Smooth muscle cell (in vitro differentiated cells): ENCODE data around the gene KRIT1. TPM values are rescaled to one million over a fixed set of nuclear protein-coding genes. Genes with fewer than 3 reads are reported as not detected.
A peak's percentile ranks its signal among the peaks of the same experiment; 100 is the strongest.

Experiments used
- DNase-seq: peaks from one replicate; lab custom pipeline; 2025; ENCODE audit not compliant: unreplicated experiment; lab: John Stamatoyannopoulos, UW
- H2AFZ ChIP-seq: fragments of 200-600 bp; sonication (generic); 2 replicates; pipeline ENCODE4 v1.6.0; 2016; ENCODE audit warnings: antibody characterized with exemption, low read depth, mild to moderate bottlenecking
- H3F3A ChIP-seq: fragments of 200-600 bp; sonication (generic); 2 replicates; pipeline ENCODE4 v1.6.0; 2017; ENCODE audit warnings: antibody characterized with exemption, low read depth
- H3K27ac ChIP-seq: fragments of 200-600 bp; sonication (generic); 2 replicates; pipeline ENCODE4 v1.5.1; 2016; ENCODE audit warnings: low read depth, mild to moderate bottlenecking
- H3K27me3 ChIP-seq: fragments of 200-600 bp; sonication (generic); 2 replicates; pipeline ENCODE4 v1.6.1; 2016; ENCODE audit warnings: low read depth, mild to moderate bottlenecking
- H3K36me3 ChIP-seq: fragments of 200-600 bp; sonication (generic); 2 replicates; pipeline ENCODE4 v1.5.1; 2016; ENCODE audit warnings: low read depth
- H3K4me1 ChIP-seq: fragments of 200-600 bp; sonication (generic); 2 replicates; pipeline ENCODE4 v1.5.1; 2016; ENCODE audit warnings: low read depth
- H3K4me2 ChIP-seq: fragments of 200-600 bp; sonication (generic); 2 replicates; pipeline ENCODE4 v1.6.0; 2016; ENCODE audit warnings: mild to moderate bottlenecking
- H3K4me3 ChIP-seq: fragments of 200-600 bp; sonication (generic); 2 replicates; pipeline ENCODE4 v1.5.1; 2016; ENCODE audit warnings: mild to moderate bottlenecking
- H3K79me2 ChIP-seq: fragments of 200-600 bp; sonication (generic); 2 replicates; pipeline ENCODE4 v1.6.0; 2016; ENCODE audit warnings: low read depth, mild to moderate bottlenecking
- H3K9ac ChIP-seq: fragments of 200-600 bp; sonication (generic); 2 replicates; pipeline ENCODE4 v1.6.0; 2016; ENCODE audit warnings: low read depth
- H3K9me3 ChIP-seq: fragments of 200-600 bp; sonication (generic); replicated peaks from 2 replicates; pipeline ENCODE4 v1.5.1; 2016; ENCODE audit warnings: low read depth
- H4K20me1 ChIP-seq: fragments of 200-600 bp; sonication (generic); 2 replicates; pipeline ENCODE4 v1.6.0; 2016; ENCODE audit warnings: low read depth
- WGBS: methylation state at CpG from one replicate; pipeline ENCODE4 v1.1.7; 2016; ENCODE audit warnings: low lambda C conversion rate; 5-methylcytosine and 5-hydroxymethylcytosine counted together
- polyA plus RNA-seq: library from polyadenylated mRNA; unstranded; fragments of >200 nt; fragmentation: Nextera tagmentation; extraction: Ambion mirVana; gene quantifications from 2 replicates; pipeline ENCODE4 v1.2.1, GENCODE V29; 2016
- total RNA-seq: library from RNA; depleted of rRNA; stranded (reverse); fragments of >200 nt; gene quantifications from 2 replicates; pipeline ENCODE4 v1.2.3, GENCODE V29; 2014
- TF ChIP-seq, protein P1 (sequence below): fragments of 200-600 bp; sonication (generic); IDR thresholded peaks from 2 replicates; pipeline ENCODE4 v1.5.1; 2017; ENCODE audit warnings: borderline replicate concordance, mild to moderate bottlenecking, antibody characterized with exemption; ENCODE audit not compliant: insufficient read depth, poor library complexity, severe bottlenecking

KRIT1 gene
- total and polyA plus RNA-seq, 2 experiments from 2014 or later, result 14.9 to 34.4 TPM

DNA sequence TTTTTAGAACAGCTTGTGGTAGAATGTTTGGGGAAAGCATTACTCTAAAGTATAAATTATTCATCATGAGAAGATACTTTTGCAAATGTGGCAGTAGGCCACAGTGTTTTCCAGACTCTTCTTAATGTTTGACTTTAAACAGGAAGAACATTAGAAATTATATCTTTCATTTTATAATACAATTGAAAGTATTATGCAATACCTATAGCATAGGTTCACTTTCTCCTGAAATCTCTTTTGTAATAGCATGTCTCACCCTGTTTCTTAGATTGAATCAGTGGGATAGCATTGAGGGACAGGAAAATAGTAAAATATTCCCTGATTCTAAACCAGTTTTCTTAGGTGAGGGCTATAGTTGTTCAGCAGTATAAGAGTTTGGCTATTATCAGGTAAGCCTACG is 23.2 kb upstream of the KRIT1 start:
- WGBS, result 94% methylated on average over 1 of the region's 1 CpG
- H2AFZ ChIP-seq, result no peak overlapping the region
- H3K9ac ChIP-seq, result no peak overlapping the region
- no peaks in the 10 kb centered on the region for H3F3A ChIP-seq
- no peaks in the 10 kb centered on the region for H3K27me3 ChIP-seq
- no peak overlapping the region for H3K4me2 ChIP-seq
- TF ChIP-seq, protein P1, sequence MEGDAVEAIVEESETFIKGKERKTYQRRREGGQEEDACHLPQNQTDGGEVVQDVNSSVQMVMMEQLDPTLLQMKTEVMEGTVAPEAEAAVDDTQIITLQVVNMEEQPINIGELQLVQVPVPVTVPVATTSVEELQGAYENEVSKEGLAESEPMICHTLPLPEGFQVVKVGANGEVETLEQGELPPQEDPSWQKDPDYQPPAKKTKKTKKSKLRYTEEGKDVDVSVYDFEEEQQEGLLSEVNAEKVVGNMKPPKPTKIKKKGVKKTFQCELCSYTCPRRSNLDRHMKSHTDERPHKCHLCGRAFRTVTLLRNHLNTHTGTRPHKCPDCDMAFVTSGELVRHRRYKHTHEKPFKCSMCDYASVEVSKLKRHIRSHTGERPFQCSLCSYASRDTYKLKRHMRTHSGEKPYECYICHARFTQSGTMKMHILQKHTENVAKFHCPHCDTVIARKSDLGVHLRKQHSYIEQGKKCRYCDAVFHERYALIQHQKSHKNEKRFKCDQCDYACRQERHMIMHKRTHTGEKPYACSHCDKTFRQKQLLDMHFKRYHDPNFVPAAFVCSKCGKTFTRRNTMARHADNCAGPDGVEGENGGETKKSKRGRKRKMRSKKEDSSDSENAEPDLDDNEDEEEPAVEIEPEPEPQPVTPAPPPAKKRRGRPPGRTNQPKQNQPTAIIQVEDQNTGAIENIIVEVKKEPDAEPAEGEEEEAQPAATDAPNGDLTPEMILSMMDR, result no peak
- DNase-seq, result no peak
- H3K36me3 ChIP-seq, result no peaks in the 10 kb centered on the region
- H4K20me1 ChIP-seq, result peaks cover 99% of the 10 kb centered on the region
- no peaks in the 10 kb centered on the region for H3K4me1 ChIP-seq
- H3K9me3 ChIP-seq, result no peaks in the 10 kb centered on the region
- H3K4me3 ChIP-seq, result no peak overlapping the region
- H3K79me2 ChIP-seq, result peaks cover 93% of the 10 kb centered on the region
- no peak overlapping the region for H3K27ac ChIP-seq

DNA sequence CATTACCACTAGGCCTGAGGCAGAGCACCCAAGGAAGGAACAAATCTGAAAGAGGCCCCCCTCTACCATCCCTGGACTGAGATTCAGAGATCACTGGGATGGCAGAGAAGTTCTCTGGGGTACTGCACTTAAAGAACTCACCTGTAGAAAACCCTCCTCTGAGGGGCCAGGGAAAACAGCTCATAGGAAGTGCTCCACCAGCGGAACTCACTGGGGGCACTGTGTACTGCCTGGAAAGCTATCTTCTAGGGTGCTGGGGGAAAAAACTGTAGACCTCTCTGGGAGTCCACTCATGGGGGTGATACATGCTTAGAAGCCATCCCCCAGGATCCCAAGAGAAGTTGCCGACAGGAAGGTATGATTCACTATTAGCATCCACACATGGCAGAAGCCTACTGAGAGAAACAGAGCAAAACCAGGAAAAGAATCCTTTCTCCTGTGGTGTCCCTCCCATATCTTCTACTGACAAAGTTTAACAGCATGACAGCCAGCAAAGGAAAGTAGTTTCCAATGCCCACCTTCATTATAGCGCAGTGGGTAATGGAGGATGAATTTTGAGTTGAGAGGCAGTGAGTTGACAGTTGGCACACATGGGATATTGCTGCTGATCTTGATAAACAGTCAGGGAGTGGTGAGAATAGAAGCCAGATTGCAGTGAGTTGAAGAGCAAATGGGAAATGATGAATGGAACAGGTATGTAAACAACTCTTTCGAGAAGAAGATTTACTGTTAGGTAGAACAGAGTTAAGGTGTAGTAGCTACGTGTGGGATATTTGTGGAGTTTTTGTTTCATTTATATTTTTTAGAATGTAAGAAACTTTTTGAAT is 20.9 kb upstream of the KRIT1 start:
- TF ChIP-seq, protein P1, result no peak
- Histone ChIP-seq H3F3A (no peaks in the 10 kb centered on the region), H4K20me1 (peaks cover 95% of the 10 kb centered on the region), H3K4me1 (no peaks in the 10 kb centered on the region), H3K79me2 (peaks cover 98% of the 10 kb centered on the region), H3K9me3 (no peaks in the 10 kb centered on the region), H2AFZ (no peak overlapping the region), H3K36me3 (no peaks in the 10 kb centered on the region), H3K27ac (no peak overlapping the region), H3K9ac (no peak overlapping the region), H3K27me3 (no peaks in the 10 kb centered on the region), H3K4me3 (no peak overlapping the region), H3K4me2 (no peak overlapping the region)
- no peak for DNase-seq
- 86% methylated on average over 5 of the region's 5 CpGs for WGBS

DNA sequence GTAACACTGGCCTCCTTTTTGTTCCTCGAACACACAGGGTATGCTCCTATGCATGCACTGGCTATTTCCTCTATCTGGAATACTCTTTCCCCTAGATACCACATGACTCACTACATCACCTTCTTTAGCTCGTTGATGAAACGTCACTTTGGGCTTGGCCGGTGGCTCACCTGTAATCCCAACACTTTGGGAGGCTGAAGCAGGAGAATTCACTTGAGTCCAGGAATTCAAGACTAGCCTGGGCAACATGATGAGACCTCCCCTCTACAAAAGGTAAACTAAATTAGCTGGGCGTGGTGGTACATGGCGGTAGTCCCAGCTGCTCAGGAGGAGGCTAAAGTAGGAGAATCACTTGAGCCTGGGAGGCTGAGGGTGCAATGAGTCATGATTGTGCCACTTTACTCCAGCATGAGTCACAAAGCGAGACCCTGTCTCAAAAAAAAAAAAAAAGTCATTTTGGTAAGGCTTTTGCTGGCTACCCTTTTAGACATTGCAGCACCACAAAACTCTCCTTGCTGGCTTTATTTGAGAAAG is 14.6 kb upstream of the KRIT1 start:
- TF ChIP-seq, protein P1, result no peak
- H3K9me3 ChIP-seq, result no peaks in the 10 kb centered on the region
- no peaks in the 10 kb centered on the region for H3K4me1 ChIP-seq
- DNase-seq, result no peak
- WGBS, result 78% methylated on average over 7 of the region's 7 CpGs
- H2AFZ ChIP-seq, result no peak overlapping the region
- H3F3A ChIP-seq, result no peaks in the 10 kb centered on the region
- peaks cover 96% of the 10 kb centered on the region for H3K79me2 ChIP-seq
- H3K4me2 ChIP-seq, result no peak overlapping the region
- no peak overlapping the region for H3K4me3 ChIP-seq
- H4K20me1 ChIP-seq, result peaks cover 89% of the 10 kb centered on the region
- H3K27me3 ChIP-seq, result no peaks in the 10 kb centered on the region
- peak overlapping the region; percentile 4 for H3K9ac ChIP-seq
- no peaks in the 10 kb centered on the region for H3K36me3 ChIP-seq
- peak overlapping the region; percentile 80 for H3K27ac ChIP-seq
